NCI-H1105 (cell line): ENCODE data around the gene RDH5.

Source experiments
- DNase-seq: peaks from one replicate; lab custom pipeline; 2025; lab: John Stamatoyannopoulos, UW

Gene RDH5

GRCh38 chr12:55712700-55713415, 7.3 kb upstream of the RDH5 start:
- no peak for DNase-seq

GRCh38 chr12:55713721-55714120, 6.5 kb upstream of the RDH5 start:
- no peak for DNase-seq

GRCh38 chr12:55715169-55715764, 4.9 kb upstream of the RDH5 start:
- no peak for DNase-seq

GRCh38 chr12:55715833-55716581, 4.2 kb upstream of the RDH5 start, which contains the start of gene BLOC1S1:
BLOC1S1 (plus strand) TSS chr12:55716046; CDS start chr12:55716052, 6 bp downstream.
- peak; percentile 63 for DNase-seq

- DNase-seq = no peak
Observed at GRCh38 chr12:55716582-55716957, 3.6 kb upstream of the RDH5 start.

GRCh38 chr12:55717011-55718007, 2.9 kb upstream of the RDH5 start:
- no peak for DNase-seq

GRCh38 chr12:55718015-55718414, 2.2 kb upstream of the RDH5 start:
- DNase-seq = no peak

- no peak for DNase-seq
Observed at GRCh38 chr12:55718624-55719275, 1.4 kb upstream of the RDH5 start.

GRCh38 chr12:55719371-55719770, 822 bp upstream of the RDH5 start:
- no peak for DNase-seq

GRCh38 chr12:55720894-55721444, 776 bp downstream of the RDH5 start:
- no peak for DNase-seq

- DNase-seq = no peak
Observed at GRCh38 chr12:55721601-55722213, 1.5 kb downstream of the RDH5 start.

GRCh38 chr12:55722948-55723347, 2.8 kb downstream of the RDH5 start:
- DNase-seq = no peak

- DNase-seq = no peak
Observed at GRCh38 chr12:55723516-55724225, 3.5 kb downstream of the RDH5 start.

GRCh38 chr12:55724226-55724939, 4.2 kb downstream of the RDH5 start:
- DNase-seq = no peak

GRCh38 chr12:55724940-55725309, 4.7 kb downstream of the RDH5 start:
- no peak for DNase-seq

GRCh38 chr12:55725556-55725955, 5.4 kb downstream of the RDH5 start:
- DNase-seq = no peak

- no peak for DNase-seq
Observed at GRCh38 chr12:55726971-55727370, 6.8 kb downstream of the RDH5 start.

- DNase-seq = no peak
Observed at GRCh38 chr12:55727643-55728185, 7.5 kb downstream of the RDH5 start.
